ENCODE data around the gene RAPGEF5. TPM values are rescaled to one million over a fixed set of nuclear protein-coding genes. Genes with fewer than 3 reads are reported as not detected.

RAPGEF5 gene
- total RNA-seq, 5 donors from 2014 or later (not counting 1 experiment from before 2014, with no cell fraction given) = 0.12 to 2.4 (median 0.61) TPM

DNA sequence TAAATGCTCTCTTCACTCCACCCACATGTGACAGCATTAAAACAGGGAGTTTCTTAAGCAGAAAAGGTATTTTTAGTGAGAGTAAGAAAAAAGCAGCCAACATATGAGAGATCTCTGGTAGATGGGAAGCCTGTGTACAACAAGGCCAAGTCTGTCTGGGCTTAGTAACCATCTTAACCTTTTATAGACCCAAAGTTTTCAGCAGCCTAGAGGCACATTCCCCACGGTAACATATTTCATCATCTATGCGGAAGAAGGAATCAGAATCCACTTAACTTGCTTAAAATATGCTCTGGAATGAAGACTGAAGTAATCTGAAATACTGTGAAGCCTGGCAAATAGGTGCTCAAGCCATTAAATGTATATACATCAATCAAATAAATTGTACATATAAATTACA, 127.8 kb downstream of the RAPGEF5 start:
- ChIA-PET CTCF (interaction anchor here in 1 of 2 donors (0.6 kb wide), 1 partner anchor 11 kb away, joined by 3 read pairs; no protein-coding TSS in a partner anchor), POLR2A (no interaction called here)
- no peaks in the 10 kb centered on the region for H3K4me1 Mint-ChIP-seq

DNA sequence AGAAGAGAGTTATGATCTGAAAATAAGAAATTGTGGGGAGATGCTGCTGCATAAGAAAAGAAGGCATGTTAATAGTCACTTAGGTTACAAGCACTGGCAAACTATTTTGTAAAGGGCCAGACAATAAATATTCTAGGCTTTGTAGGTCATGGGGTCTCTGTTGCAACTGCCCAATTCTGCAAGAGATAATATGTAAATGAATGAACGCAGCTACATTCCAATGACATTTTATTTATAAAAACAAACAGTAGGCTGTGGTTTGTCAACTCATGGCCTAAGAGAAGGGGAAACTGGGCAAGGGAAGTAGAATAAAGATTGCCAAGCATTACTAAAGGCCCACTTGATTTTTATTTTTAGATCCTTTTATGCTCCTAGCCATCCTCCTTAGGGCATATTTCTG, 133.1 kb downstream of the RAPGEF5 start:
- DNase-seq = no peak
- ATAC-seq (replicated peaks in 1 of 4) = no peak
- no peak overlapping the region for H3K4me3 ChIP-seq (ENCODE audit: control insufficient read depth in 1 of 2, extremely low read depth in 1 of 2, low read length in 1 of 2)
- Mint-ChIP-seq H3K9me3 (peaks cover 0 to 4% (median 0%) of the 10 kb centered on the region in 3 donors), H3K27me3 (no peaks in the 10 kb centered on the region), H3K27ac (no peak overlapping the region), H3K4me1 (no peaks in the 10 kb centered on the region), H3K4me3 (no peak overlapping the region), H3K36me3 (no peaks in the 10 kb centered on the region)
- no peaks in the 10 kb centered on the region for H3K9me3 ChIP-seq
- no CpG with 5 or more reads among the region's 1 CpG for WGBS (ENCODE audit: insufficient coverage)
- POLR2A ChIA-PET = no interaction called here
- no peaks in the 10 kb centered on the region for H3K4me1 ChIP-seq (ENCODE audit: control insufficient read depth in 1 of 2, extremely low read depth in 1 of 2, insufficient read depth in 2 of 2, low read length in 2 of 2)
- CTCF ChIA-PET = no interaction called here
- H3K36me3 ChIP-seq (ENCODE audit: control insufficient read depth in 2 of 2, extremely low read depth in 1 of 2, insufficient read depth in 1 of 2, low read length in 1 of 2) = no peaks in the 10 kb centered on the region
- no peaks in the 10 kb centered on the region for H3K27me3 ChIP-seq (replicated peaks in 1 of 2; ENCODE audit: control insufficient read depth in 2 of 2, extremely low read depth in 1 of 2, insufficient read depth in 2 of 2, low read length in 1 of 2)
- H3K27ac ChIP-seq (ENCODE audit: low read length) = no peak overlapping the region

More for the DNA sequence above, 127.8 kb downstream of the RAPGEF5 start:
- Histone ChIP-seq H3K9me3 (no peaks in the 10 kb centered on the region), H3K27me3 (replicated peaks in 1 of 2; ENCODE audit: control insufficient read depth in 2 of 2, extremely low read depth in 1 of 2, insufficient read depth in 2 of 2, low read length in 1 of 2) (no peaks in the 10 kb centered on the region), H3K4me1 (ENCODE audit: control insufficient read depth in 1 of 2, extremely low read depth in 1 of 2, insufficient read depth in 2 of 2, low read length in 2 of 2) (no peaks in the 10 kb centered on the region), H3K36me3 (ENCODE audit: control insufficient read depth in 2 of 2, extremely low read depth in 1 of 2, insufficient read depth in 1 of 2, low read length in 1 of 2) (no peaks in the 10 kb centered on the region), H3K27ac (ENCODE audit: low read length) (no peak overlapping the region), H3K4me3 (ENCODE audit: control insufficient read depth in 1 of 2, extremely low read depth in 1 of 2, low read length in 1 of 2) (no peak overlapping the region)
- no peak for DNase-seq
- no peak for ATAC-seq (replicated peaks in 1 of 4)
- WGBS (ENCODE audit: insufficient coverage) = no CpG with 5 or more reads among the region's 2 CpGs
- H3K27ac Mint-ChIP-seq = no peak overlapping the region
- H3K36me3 Mint-ChIP-seq = no peaks in the 10 kb centered on the region
- no peak overlapping the region for H3K4me3 Mint-ChIP-seq
- peaks cover 0 to 5% of the 10 kb centered on the region in 2 donors for H3K27me3 Mint-ChIP-seq
- H3K9me3 Mint-ChIP-seq = no peaks in the 10 kb centered on the region

DNA sequence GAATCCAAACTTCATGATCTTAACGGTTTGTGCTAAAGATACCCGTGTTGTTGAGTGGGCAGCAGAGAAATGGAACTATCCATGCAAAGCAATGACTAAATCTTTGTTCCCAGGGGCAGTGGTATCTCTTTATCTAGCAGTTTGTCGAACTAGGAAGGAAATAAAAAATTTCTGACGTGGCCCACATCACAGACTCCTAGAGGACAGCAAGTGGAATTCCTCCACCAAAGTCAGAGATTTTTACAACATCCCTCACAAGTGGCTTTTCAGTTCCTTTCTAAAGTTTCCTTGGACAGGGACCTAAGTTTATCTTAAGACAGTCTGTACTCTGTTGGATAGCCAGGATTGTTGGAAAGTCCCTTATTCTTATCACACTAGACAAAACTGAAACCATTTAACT, 136.0 kb downstream of the RAPGEF5 start:
- ChIA-PET CTCF (no interaction called here), POLR2A (no interaction called here)
- H3K9me3 ChIP-seq = no peaks in the 10 kb centered on the region
- Mint-ChIP-seq H3K9me3 (peaks cover 0 to 4% (median 0%) of the 10 kb centered on the region in 3 donors), H3K4me1 (no peaks in the 10 kb centered on the region), H3K27ac (no peak overlapping the region), H3K36me3 (no peaks in the 10 kb centered on the region), H3K27me3 (peaks cover 4 to 11% of the 10 kb centered on the region in 2 donors), H3K4me3 (no peak overlapping the region)
- no peak for ATAC-seq (replicated peaks in 1 of 4)
- H3K27ac ChIP-seq (ENCODE audit: low read length) = no peak overlapping the region
- no peak overlapping the region for H3K4me3 ChIP-seq (ENCODE audit: control insufficient read depth in 1 of 2, extremely low read depth in 1 of 2, low read length in 1 of 2)
- no peaks in the 10 kb centered on the region for H3K36me3 ChIP-seq (ENCODE audit: control insufficient read depth in 2 of 2, extremely low read depth in 1 of 2, insufficient read depth in 1 of 2, low read length in 1 of 2)
- 80% methylated on average over 2 of the region's 4 CpGs for WGBS (ENCODE audit: insufficient coverage)
- H3K4me1 ChIP-seq (ENCODE audit: control insufficient read depth in 1 of 2, extremely low read depth in 1 of 2, insufficient read depth in 2 of 2, low read length in 2 of 2) = no peaks in the 10 kb centered on the region
- no peaks in the 10 kb centered on the region for H3K27me3 ChIP-seq (replicated peaks in 1 of 2; ENCODE audit: control insufficient read depth in 2 of 2, extremely low read depth in 1 of 2, insufficient read depth in 2 of 2, low read length in 1 of 2)
- DNase-seq = no peak

DNA sequence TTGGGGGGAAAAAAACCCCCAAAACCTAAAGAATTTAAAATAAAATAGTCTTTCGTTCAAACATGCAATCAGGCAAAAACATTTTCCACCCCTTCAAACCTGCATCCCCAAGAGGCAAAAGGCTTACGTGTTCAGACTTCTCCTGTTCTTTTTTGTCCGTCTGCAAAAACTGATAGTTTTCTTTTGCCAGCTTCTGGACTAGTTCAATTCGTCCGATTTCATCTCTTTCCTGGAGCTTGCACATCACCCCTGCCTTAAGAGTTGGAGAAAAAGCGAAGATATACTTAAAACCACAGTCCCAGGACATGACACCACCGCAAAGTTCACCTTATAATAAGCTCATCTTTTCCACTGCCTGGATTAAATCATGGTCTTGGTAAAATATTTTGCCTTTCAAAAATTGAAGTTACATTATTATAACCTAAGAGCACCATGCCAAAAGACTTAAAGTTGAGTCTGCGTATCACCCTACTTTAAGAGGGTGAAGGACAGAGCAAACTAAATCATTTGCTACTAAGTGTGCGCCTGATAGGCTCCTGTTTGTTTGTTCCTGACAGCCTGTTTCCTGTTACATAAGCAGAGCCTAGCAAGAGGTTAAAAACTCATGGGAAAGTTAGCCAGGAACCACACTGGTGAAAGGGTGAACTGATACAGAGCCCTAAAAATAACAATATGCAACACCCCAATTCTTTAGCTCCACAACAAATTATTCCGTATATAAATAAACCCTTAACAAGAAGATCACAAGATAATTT, 137.0 kb downstream of the RAPGEF5 start:
- H3K36me3 ChIP-seq (ENCODE audit: control insufficient read depth in 2 of 2, extremely low read depth in 1 of 2, insufficient read depth in 1 of 2, low read length in 1 of 2) = no peaks in the 10 kb centered on the region
- no peaks in the 10 kb centered on the region for H3K9me3 ChIP-seq
- no peaks in the 10 kb centered on the region for H3K4me1 Mint-ChIP-seq
- no peak overlapping the region for H3K27ac ChIP-seq (ENCODE audit: low read length)
- H3K9me3 Mint-ChIP-seq = peaks cover 0 to 4% (median 0%) of the 10 kb centered on the region in 3 donors
- ATAC-seq (replicated peaks in 1 of 4) (no peak), DNase-seq (no peak)
- H3K27me3 Mint-ChIP-seq = peaks cover 10 to 19% of the 10 kb centered on the region in 2 donors
- H3K36me3 Mint-ChIP-seq = no peaks in the 10 kb centered on the region
- H3K4me3 ChIP-seq (ENCODE audit: control insufficient read depth in 1 of 2, extremely low read depth in 1 of 2, low read length in 1 of 2) = no peak overlapping the region
- 82% methylated on average over 4 of the region's 10 CpGs for WGBS (ENCODE audit: insufficient coverage)
- H3K27ac Mint-ChIP-seq = no peak overlapping the region
- ChIA-PET CTCF (no interaction called here), POLR2A (no interaction called here)
- no peaks in the 10 kb centered on the region for H3K4me1 ChIP-seq (ENCODE audit: control insufficient read depth in 1 of 2, extremely low read depth in 1 of 2, insufficient read depth in 2 of 2, low read length in 2 of 2)
- no peaks in the 10 kb centered on the region for H3K27me3 ChIP-seq (replicated peaks in 1 of 2; ENCODE audit: control insufficient read depth in 2 of 2, extremely low read depth in 1 of 2, insufficient read depth in 2 of 2, low read length in 1 of 2)
- H3K4me3 Mint-ChIP-seq = no peak overlapping the region

DNA sequence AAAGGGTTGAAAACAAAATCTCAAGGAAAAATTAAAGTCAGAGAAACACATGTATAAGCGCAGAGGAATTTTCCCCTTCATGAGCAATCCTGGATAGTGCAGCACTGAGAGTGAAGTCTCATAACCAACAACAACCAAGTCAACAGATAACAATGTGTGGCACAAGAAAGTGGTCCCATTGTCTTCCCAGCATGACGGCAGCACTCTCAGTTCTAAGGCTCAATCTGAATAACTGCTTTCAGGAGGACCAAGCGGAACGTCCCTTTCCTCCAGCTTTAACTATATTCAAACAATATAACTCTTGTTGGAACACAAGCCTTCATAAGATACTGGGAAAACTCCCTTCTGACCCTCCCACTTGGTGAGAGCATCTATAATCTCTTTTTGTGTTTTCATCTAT, 137.9 kb downstream of the RAPGEF5 start:
- Mint-ChIP-seq H3K36me3 (no peaks in the 10 kb centered on the region), H3K4me1 (no peaks in the 10 kb centered on the region), H3K27me3 (peaks cover 15 to 23% of the 10 kb centered on the region in 2 donors), H3K9me3 (peaks cover 0 to 4% (median 0%) of the 10 kb centered on the region in 3 donors), H3K4me3 (no peak overlapping the region), H3K27ac (no peak overlapping the region)
- WGBS (ENCODE audit: insufficient coverage) = 87% methylated on average over 3 of the region's 4 CpGs
- Histone ChIP-seq H3K36me3 (ENCODE audit: control insufficient read depth in 2 of 2, extremely low read depth in 1 of 2, insufficient read depth in 1 of 2, low read length in 1 of 2) (no peaks in the 10 kb centered on the region), H3K27ac (ENCODE audit: low read length) (no peak overlapping the region), H3K4me3 (ENCODE audit: control insufficient read depth in 1 of 2, extremely low read depth in 1 of 2, low read length in 1 of 2) (no peak overlapping the region), H3K9me3 (no peaks in the 10 kb centered on the region), H3K27me3 (replicated peaks in 1 of 2; ENCODE audit: control insufficient read depth in 2 of 2, extremely low read depth in 1 of 2, insufficient read depth in 2 of 2, low read length in 1 of 2) (no peaks in the 10 kb centered on the region), H3K4me1 (ENCODE audit: control insufficient read depth in 1 of 2, extremely low read depth in 1 of 2, insufficient read depth in 2 of 2, low read length in 2 of 2) (no peaks in the 10 kb centered on the region)
- CTCF ChIA-PET = no interaction called here
- DNase-seq = no peak
- no peak for ATAC-seq (replicated peaks in 1 of 4)
- POLR2A ChIA-PET = no interaction called here

DNA sequence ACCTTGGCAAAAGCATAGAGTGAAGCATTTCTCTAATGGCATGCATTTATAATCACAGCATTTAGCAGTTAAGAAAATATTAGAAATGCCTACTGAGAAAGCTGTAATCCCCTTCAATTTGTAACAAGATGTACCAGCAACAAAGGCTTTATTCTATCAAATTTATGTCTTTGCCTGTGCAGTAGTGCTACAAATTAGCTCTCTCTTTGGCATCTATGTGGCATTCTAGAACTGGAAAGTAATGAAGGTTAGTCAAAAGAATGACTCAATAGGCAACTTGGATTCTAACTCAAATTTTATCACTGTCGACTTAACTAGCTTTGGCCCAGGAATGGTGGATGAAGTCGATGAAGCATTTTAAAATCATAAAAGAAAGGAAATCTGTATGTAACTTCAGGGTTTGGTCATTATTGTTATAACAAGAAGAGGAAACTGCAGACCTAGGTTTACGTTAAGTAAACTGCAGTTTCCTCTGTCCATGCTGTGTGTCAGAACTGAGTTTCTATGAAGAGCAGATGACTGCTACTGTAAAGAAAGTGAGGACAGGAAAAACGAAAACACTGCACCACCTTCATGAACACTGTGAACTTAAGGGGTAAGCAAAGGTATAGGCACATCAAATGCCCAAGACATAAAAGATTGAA, 140.0 kb downstream of the RAPGEF5 start:
- H3K9me3 Mint-ChIP-seq = peaks cover 0 to 4% (median 0%) of the 10 kb centered on the region in 3 donors
- Histone ChIP-seq H3K27me3 (replicated peaks in 1 of 2; ENCODE audit: control insufficient read depth in 2 of 2, extremely low read depth in 1 of 2, insufficient read depth in 2 of 2, low read length in 1 of 2) (no peaks in the 10 kb centered on the region), H3K4me3 (ENCODE audit: control insufficient read depth in 1 of 2, extremely low read depth in 1 of 2, low read length in 1 of 2) (no peak overlapping the region), H3K9me3 (no peaks in the 10 kb centered on the region), H3K36me3 (ENCODE audit: control insufficient read depth in 2 of 2, extremely low read depth in 1 of 2, insufficient read depth in 1 of 2, low read length in 1 of 2) (no peaks in the 10 kb centered on the region), H3K4me1 (ENCODE audit: control insufficient read depth in 1 of 2, extremely low read depth in 1 of 2, insufficient read depth in 2 of 2, low read length in 2 of 2) (no peaks in the 10 kb centered on the region), H3K27ac (ENCODE audit: low read length) (no peak overlapping the region)
- H3K27me3 Mint-ChIP-seq = peaks cover 18 to 28% of the 10 kb centered on the region in 2 donors
- no peaks in the 10 kb centered on the region for H3K36me3 Mint-ChIP-seq
- 73% methylated on average over 2 of the region's 4 CpGs for WGBS (ENCODE audit: insufficient coverage)
- CTCF ChIA-PET = no interaction called here
- no peak for DNase-seq
- H3K4me3 Mint-ChIP-seq = no peak overlapping the region
- H3K4me1 Mint-ChIP-seq = no peaks in the 10 kb centered on the region
- POLR2A ChIA-PET = no interaction called here
- no peak for ATAC-seq (replicated peaks in 1 of 4)
- H3K27ac Mint-ChIP-seq = no peak overlapping the region
